ENCODE measurements around the gene ATG4B.

DNA sequence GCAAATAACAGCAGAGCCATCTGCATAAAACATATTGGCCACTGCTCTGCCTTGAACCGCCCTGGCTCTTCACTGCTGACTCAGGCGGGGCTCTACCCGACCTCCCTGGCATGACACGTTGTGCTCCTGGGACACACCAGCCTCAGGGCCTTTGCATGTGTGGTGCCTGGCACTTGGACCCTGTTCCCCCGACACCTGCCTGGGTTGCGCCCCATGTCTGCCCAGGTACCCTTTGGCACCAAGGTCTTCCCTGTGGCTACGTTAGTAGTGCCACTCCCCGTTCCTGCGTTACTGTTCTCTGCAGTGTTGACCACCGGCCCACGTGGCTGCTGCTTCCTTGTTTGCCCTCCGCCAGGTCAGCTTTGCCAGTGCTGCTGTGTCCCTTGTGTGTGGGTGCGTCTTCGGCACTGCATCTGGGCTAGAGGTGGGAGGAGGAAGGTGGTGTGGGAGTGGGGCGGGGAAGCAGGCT lies 20.3 kb downstream of the ATG4B start:
- TF ChIP-seq CTCF (IDR thresholded peaks at IDR 0.05; ENCODE audit: borderline replicate concordance, extremely low read depth, low read length, poor library complexity, severe bottlenecking) (no peak), EZH2 (IDR thresholded peaks at IDR 0.05; ENCODE audit: borderline replicate concordance, low read depth, low read length, severe bottlenecking) (no peak)
